Loucy (cell line): ENCODE results near the gene ANAPC4.

ENCODE experiments used
- H2AFZ ChIP-seq: fragments of 200-600 bp; sonication (generic); 2 replicates; pipeline ENCODE4 v1.6.0; 2016; ENCODE audit warnings: antibody characterized with exemption, mild to moderate bottlenecking, low read length, moderate library complexity
- H3F3A ChIP-seq: fragments of 200-600 bp; 2 replicates; pipeline ENCODE4 v1.6.0; 2016; ENCODE audit warnings: antibody characterized with exemption, low read depth, mild to moderate bottlenecking
- H3K27me3 ChIP-seq: fragments of 200-600 bp; sonication (generic); 2 replicates; pipeline ENCODE4 v1.6.1; 2014; ENCODE audit warnings: low read length, mild to moderate bottlenecking; ENCODE audit not compliant: insufficient read depth, poor library complexity, severe bottlenecking
- H3K36me3 ChIP-seq: fragments of 200-600 bp; sonication (generic); 2 replicates; pipeline ENCODE4 v1.6.1; 2016; ENCODE audit warnings: low read length; ENCODE audit not compliant: insufficient read depth
- H3K4me1 ChIP-seq: fragments of 200-600 bp; sonication (generic); 2 replicates; pipeline ENCODE4 v1.5.1; 2014; ENCODE audit warnings: low read length, mild to moderate bottlenecking; ENCODE audit not compliant: insufficient read depth, poor library complexity, severe bottlenecking
- H3K4me2 ChIP-seq: fragments of 200-600 bp; sonication (generic); 2 replicates; pipeline ENCODE4 v1.6.0; 2014; ENCODE audit warnings: antibody characterized with exemption, low read length, low read depth, mild to moderate bottlenecking; ENCODE audit not compliant: poor library complexity, severe bottlenecking
- H3K4me3 ChIP-seq: fragments of 200-600 bp; sonication (generic); 2 replicates; pipeline ENCODE4 v1.5.1; 2014; ENCODE audit warnings: low read length, mild to moderate bottlenecking, mixed read lengths; ENCODE audit not compliant: poor library complexity, severe bottlenecking
- H3K79me2 ChIP-seq: fragments of 200-600 bp; sonication (generic); 2 replicates; pipeline ENCODE4 v1.6.1; 2014; ENCODE audit warnings: low read length; ENCODE audit not compliant: insufficient read depth
- H3K9ac ChIP-seq: fragments of 200-600 bp; sonication (generic); 2 replicates; pipeline ENCODE4 v1.6.0; 2014; ENCODE audit warnings: mild to moderate bottlenecking, low read depth, low read length, moderate library complexity; ENCODE audit not compliant: poor library complexity, severe bottlenecking
- H3K9me2 ChIP-seq: fragments of 200-600 bp; sonication (generic); replicated peaks from 2 replicates; pipeline ENCODE4 v1.6.1; 2016; ENCODE audit warnings: low read depth, low read length, mixed read lengths
- H3K9me3 ChIP-seq: fragments of 200-600 bp; sonication (generic); 2 replicates; pipeline ENCODE4 v1.6.1; 2014; ENCODE audit warnings: mild to moderate bottlenecking, antibody characterized with exemption, low read length, low read depth; ENCODE audit not compliant: insufficient read depth
- H4K20me1 ChIP-seq: fragments of 200-600 bp; sonication (generic); 2 replicates; pipeline ENCODE4 v1.6.0; 2014; ENCODE audit warnings: antibody characterized with exemption, low read length, mild to moderate bottlenecking; ENCODE audit not compliant: insufficient read depth, poor library complexity, severe bottlenecking
- EZH2phosphoT487 ChIP-seq: fragments of 200-600 bp; IDR thresholded peaks from 2 replicates; pipeline ENCODE4 v1.6.1; 2018; ENCODE audit warnings: antibody characterized with exemption, mild to moderate bottlenecking, moderate library complexity, borderline replicate concordance
- TF ChIP-seq, protein P1 (sequence below): fragments of 200-600 bp; sonication (generic); conservative IDR thresholded peaks from 2 replicates; pipeline ENCODE4 v1.5.1; 2014; ENCODE audit warnings: mild to moderate bottlenecking, antibody characterized with exemption, low read length

The ANAPC4 gene

DNA sequence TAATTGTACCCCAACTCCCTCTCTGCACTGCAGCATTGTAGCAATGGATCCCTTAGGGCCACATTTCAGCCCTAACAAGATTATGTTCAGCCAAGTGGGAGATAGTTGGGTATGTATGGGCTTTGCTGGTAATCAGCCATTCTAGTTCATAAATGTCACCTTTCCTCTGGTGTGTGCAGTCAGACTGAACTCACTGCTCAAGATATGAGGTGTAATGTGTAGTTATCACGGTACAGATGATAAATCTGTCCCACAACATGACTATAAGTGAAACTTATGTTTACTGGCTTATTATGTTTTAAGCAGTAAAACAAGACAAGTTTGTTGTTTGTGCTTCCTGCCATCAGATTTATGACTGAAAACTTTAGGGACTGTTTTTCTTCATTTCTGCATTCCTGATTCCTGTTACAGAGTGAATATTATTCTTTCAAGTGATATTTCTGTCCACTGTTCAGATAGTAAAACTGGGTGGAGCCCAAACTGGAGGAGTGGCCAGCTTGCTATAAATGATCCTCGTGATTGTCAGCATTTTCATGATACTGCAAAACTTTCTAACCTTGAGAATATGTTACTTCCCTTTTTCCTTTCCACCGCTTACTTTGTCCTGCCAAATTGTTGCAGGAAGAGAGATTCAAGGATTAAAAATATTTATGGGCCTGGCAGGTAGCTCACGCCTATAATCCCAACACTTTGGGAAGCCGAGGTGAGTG is 44.9 kb downstream of the ANAPC4 start:
- TF ChIP-seq, protein P1, sequence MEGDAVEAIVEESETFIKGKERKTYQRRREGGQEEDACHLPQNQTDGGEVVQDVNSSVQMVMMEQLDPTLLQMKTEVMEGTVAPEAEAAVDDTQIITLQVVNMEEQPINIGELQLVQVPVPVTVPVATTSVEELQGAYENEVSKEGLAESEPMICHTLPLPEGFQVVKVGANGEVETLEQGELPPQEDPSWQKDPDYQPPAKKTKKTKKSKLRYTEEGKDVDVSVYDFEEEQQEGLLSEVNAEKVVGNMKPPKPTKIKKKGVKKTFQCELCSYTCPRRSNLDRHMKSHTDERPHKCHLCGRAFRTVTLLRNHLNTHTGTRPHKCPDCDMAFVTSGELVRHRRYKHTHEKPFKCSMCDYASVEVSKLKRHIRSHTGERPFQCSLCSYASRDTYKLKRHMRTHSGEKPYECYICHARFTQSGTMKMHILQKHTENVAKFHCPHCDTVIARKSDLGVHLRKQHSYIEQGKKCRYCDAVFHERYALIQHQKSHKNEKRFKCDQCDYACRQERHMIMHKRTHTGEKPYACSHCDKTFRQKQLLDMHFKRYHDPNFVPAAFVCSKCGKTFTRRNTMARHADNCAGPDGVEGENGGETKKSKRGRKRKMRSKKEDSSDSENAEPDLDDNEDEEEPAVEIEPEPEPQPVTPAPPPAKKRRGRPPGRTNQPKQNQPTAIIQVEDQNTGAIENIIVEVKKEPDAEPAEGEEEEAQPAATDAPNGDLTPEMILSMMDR = no peak
- TF ChIP-seq EZH2phosphoT487 = no peak
- H3K9ac ChIP-seq = no peak overlapping the region
- no peaks in the 10 kb centered on the region for H3K79me2 ChIP-seq
- H3K36me3 ChIP-seq = peaks cover 13% of the 10 kb centered on the region; the same call in 1 of the 2 replicates
- H4K20me1 ChIP-seq = no peaks in the 10 kb centered on the region
- H3K4me3 ChIP-seq = no peak overlapping the region
- H3K27me3 ChIP-seq = no peaks in the 10 kb centered on the region
- H3K4me2 ChIP-seq = no peak overlapping the region
- H3K9me2 ChIP-seq = no peaks in the 10 kb centered on the region
- H3K4me1 ChIP-seq = no peaks in the 10 kb centered on the region
- H3K9me3 ChIP-seq = no peaks in the 10 kb centered on the region
- no peaks in the 10 kb centered on the region for H3F3A ChIP-seq
- no peak overlapping the region for H2AFZ ChIP-seq

DNA sequence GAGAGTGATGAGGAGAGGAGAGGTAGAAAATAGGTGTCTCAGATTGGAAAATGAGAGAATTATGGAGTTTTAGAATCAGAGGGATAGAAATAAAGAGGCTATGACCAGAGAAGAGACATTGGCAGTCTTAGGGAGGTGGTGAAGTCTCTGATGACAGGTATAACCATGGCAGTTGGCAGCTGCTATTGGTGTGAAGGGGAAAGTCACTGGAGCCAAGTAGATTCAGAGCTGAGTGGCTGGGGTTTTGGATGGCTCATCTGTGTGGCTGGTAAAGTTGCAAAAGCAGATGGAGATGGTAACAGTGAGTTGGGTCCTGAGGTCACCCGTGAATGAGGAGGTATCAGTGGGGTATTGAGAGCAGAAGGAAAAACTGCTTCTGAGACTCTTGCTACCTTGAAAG is 46.5 kb downstream of the ANAPC4 start:
- Histone ChIP-seq H3F3A (no peaks in the 10 kb centered on the region), H3K4me2 (no peak overlapping the region), H3K9me3 (no peaks in the 10 kb centered on the region), H3K27me3 (no peaks in the 10 kb centered on the region), H3K4me1 (no peaks in the 10 kb centered on the region), H3K9me2 (no peaks in the 10 kb centered on the region), H2AFZ (no peak overlapping the region), H4K20me1 (no peaks in the 10 kb centered on the region), H3K79me2 (no peaks in the 10 kb centered on the region), H3K36me3 (peaks cover under 1% of the 10 kb centered on the region; the same call in 1 of the 2 replicates), H3K9ac (no peak overlapping the region), H3K4me3 (no peak overlapping the region)
- no peak for TF ChIP-seq EZH2phosphoT487
- TF ChIP-seq, protein P1 = no peak

DNA sequence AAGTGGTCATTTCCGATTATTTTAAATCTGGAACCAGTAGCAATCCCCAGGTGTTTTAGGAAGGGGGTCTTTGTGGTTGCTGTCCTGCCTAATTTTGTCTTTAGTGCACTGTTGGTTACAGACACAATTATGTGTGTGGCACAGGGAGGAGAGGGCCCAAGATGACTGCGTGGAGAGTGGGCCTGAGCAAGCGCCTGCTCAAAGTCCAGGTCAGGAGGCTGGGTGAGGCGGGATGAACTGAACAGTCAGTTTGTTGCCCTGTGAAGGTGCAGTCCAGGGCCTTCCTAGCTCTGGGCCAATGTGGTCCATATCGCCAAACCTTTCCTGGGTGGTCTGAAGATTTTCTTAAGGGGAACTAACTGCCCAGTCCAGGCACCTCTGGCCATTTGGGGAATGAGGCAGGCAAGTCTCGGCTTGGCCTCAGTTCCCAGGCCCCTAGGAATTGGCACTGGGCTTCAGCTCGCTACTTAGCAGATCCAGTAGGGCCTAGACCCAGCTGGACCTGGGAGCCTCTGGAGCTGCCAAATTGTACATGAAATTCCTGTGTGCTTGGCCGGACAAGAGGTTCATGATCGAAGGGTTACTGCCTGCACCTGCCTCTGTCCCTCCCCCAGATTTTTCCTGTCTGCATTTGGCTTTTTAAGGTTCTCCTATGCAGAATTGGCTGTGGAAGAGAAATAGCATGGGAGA is 47.6 kb downstream of the ANAPC4 start:
- no peaks in the 10 kb centered on the region for H3K9me3 ChIP-seq
- H3F3A ChIP-seq = no peaks in the 10 kb centered on the region
- H2AFZ ChIP-seq = no peak overlapping the region
- H3K4me1 ChIP-seq = no peaks in the 10 kb centered on the region
- H4K20me1 ChIP-seq = no peaks in the 10 kb centered on the region
- H3K4me2 ChIP-seq = no peak overlapping the region
- H3K9ac ChIP-seq = no peak overlapping the region
- no peak for TF ChIP-seq EZH2phosphoT487
- TF ChIP-seq, protein P1 = no peak
- no peak overlapping the region for H3K4me3 ChIP-seq
- no peaks in the 10 kb centered on the region for H3K79me2 ChIP-seq
- H3K9me2 ChIP-seq = no peaks in the 10 kb centered on the region
- H3K36me3 ChIP-seq = no peaks in the 10 kb centered on the region
- no peaks in the 10 kb centered on the region for H3K27me3 ChIP-seq
